GM11168 (cell line): Measurements from ENCODE around the gene ADGRE3.
"Not testable (repeated sequence)": the region's sequence is repeated elsewhere in the genome, so short reads cannot be mapped to it uniquely, and the experiment has no call there.

Experiments
- in situ Hi-C: fragments of 300-500 bp; cut with MboI; formaldehyde crosslinking; loops from one replicate; pipeline ENCODE4 v1.12.0; 2022; ENCODE audit warnings: low sequenced_read_pairs; ENCODE audit not compliant: unreplicated experiment

Gene ADGRE3

DNA sequence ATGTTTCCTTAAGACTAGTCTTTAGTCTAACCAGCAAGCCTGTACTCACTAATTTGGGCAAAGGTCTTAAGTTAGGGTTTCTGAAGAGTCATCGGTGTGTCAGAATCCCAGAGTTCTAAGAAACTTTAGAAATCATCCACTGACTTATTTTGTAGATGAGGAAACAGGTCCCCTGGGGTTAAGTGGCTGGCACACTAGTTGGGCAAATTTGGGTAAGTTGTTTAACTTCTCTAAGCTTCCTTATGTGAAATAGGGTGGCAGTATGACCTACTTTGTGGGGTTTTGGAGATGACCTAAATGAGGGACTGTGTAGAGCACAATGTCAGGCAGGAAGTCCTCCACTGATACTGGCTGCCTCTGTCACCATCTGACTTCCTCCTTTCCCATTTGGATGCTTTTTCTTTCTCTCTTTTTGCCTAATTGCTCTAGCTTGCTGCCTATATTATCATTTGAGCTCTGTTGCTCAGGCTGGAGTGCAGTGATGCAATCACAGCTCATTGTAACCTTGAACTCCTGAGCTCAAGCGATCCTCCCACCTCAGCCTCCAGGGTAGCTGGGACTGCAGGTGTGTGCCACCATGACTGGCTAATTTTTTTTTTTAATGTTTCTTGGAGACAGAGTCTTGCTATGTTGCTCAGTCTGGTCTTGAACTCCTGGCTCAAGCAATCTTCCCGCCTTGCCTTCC, 2.3 kb downstream of the ADGRE3 start:
- in situ Hi-C loops: no loop called here

DNA sequence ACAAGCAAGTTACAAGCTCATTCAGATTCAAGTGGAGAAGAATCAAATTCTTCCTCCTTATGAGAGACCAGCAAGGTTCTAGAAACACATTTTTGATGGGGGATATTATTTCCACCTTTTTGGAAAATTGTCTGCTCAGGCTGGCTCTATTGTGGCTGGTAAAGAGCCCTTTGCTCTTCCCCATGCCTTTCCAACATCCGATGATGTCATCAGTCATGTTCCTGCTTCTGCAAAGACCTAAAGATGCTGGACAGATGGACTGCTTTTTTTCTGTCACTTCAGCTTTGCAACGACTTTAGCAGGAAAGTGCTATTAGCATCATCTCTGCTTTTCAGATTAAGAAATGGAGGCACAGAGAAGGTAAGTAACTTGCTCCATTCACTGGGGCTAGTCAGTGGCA, 4.2 kb downstream of the ADGRE3 start:
- in situ Hi-C loops: no loop called here

DNA sequence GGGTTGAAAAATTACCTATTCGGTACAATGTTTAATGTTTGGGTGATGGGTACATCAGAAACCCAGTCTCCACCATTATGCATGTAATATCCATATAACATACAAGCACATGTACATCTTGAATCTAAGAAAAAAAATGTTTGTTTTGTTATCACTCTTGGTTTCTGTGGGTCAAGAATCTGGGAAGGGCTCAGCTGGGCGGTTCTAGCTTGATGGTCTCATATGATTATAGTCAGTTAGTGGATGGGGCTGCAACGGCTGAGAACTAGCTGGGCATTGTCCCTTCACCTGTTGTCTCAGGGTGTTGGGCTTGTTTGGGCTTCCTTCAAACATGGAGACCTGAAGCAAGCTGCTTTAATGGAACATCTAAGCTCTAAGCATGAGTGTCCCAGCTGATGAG, 4.7 kb downstream of the ADGRE3 start:
- in situ Hi-C loops: no loop called here

DNA sequence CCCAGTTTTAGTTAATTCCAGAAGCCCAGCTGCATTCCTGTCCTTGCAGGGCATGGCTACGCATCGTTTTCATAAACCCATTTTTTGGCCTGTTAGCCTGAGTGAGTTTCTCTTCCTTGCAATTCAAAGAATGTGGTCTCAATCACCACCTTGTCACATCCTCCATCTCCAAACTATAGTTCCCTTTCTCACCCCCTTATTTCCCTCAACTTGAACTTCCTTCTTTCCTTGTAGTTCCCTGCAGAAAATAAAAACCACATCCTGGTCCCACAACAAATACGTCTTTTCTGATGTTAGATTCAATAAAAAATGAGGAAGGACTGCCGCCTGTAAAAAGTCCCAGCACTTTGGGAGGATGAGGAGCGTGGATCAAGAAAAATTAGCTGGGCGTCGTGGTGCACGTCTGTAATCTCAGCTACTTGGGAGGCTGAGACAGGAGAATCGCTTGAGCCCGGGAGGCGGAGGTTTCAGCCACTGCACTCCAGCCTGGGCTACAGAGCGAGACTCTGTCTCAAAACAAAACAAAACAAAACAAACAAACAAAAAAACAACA, 13.2 kb downstream of the ADGRE3 start:
- in situ Hi-C loops: no loop called here

DNA sequence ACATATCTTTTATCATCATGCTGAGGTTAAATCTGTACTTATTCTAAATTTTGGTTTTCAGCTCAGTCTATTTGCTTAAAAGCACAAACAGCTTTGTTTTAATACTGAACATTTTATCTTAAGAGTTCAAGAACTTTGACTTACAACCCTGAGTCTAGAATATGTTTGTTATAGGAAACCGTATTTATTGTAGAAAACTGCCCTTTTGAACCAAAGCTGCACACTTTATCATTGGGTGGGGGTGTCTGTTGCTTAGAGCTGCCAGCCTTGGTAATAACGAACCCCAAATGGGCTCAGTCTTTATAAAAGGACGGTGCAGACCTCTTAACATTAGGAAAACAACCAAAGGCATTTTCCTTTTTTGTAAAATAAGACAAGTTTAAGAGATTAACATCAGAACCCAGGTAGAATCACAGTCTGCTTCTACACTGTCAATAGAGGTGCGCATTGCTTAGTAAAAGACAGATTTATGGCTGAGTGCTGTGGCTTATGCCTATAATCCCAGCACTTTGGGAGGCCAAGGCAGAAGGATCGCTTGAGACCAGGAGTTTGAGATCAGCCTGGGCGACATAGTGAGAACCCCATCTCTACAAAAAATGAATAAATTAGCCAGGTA, 14.7 kb downstream of the ADGRE3 start:
- in situ Hi-C loops: no loop called here

DNA sequence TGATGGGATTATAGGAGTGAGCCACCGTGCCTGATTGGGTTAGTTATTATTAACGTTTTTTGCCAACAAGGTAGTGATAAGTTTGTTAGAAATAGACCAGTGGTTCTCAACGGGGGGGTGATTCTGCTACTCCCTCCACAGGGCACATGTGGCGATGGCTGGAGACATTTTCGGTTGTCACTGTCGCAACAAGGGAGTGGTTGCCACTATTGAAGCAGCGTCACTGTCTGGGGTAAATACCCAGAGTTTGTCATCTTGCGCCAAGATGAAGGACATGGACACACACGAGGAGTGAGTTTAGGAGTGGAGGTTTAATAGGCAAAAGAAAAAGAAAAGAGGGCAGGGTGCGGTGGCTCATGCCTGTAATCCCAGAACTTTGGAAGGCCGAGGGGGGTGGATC, 18.9 kb downstream of the ADGRE3 start:
- in situ Hi-C loops: no loop called here

DNA sequence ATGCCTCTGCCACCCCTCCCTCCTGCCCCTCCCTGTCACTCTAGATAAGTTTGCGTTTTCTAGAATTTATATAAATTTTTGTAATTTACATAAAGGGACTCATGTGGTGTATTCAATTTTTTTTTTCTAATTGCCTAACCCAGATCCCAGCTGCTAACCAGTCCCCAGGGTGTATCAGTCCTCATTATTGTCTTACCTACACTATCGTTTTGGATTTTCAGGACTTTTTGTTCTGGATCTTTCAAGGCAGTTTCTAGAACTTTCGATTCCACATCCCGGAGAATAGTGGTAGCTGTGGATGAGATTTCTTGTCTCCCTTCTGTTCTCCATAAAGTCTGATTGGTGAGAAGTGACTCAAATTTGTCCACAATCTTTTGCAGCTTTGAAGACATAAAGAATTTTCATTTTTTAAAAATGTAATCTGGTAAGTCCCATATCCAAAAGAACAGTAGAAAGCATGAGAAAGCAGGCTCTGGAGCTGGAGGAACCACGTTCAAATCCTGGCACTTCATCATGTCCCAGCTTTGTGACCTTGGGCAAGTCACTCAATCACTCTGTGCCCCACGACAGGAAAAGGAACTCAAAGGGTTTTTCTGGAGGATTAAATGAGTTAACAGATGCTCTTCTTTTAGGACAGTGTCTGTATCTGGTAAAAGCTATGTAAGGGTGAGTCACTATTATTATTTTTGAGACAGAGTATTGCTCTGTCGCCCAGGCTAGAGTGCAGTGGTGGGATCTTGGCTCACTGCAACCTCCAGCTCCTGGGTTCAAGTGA, 19.7 kb downstream of the ADGRE3 start:
- in situ Hi-C loops: no loop called here

DNA sequence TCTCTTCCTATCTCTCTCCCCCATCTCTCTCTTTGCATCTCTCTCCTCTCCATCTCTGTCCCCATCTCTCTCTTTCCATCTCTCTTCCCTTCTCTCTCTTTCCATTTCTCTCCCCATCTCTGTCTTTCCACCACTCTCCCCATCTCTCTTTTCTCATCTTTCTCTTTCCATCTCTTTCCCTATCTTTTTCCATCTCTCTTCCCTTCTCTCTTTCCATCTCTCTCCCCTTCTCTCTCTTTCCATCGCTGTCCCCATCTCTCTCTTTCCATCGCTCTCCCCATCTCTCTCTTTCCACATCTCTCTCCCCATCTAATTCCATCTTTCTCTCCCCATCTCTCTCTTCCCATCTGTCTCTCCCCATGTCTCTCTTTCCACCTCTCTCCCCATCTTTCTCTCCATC, 24.5 kb downstream of the ADGRE3 start:
- in situ Hi-C loops: no loop called here

DNA sequence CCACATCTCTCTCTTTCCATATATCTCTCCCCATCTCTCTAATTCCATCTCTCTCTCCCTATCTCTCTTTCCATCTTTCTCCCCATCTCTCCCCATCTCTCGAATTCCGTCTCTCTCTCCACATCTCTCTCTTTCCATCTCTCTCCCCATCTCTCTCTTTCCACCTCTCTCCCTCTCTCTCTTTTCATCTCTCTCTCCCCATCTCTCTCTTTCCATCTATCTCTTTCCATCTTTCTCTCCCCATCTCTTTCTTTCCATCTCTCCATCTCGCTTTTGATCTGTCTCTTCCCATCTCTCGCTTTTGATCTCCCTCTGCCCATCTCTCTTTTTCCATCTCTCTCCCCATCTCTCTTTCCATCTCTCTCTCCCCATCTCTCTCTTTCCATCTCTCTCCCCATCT, 25.6 kb downstream of the ADGRE3 start:
- in situ Hi-C loops: no loop called here

DNA sequence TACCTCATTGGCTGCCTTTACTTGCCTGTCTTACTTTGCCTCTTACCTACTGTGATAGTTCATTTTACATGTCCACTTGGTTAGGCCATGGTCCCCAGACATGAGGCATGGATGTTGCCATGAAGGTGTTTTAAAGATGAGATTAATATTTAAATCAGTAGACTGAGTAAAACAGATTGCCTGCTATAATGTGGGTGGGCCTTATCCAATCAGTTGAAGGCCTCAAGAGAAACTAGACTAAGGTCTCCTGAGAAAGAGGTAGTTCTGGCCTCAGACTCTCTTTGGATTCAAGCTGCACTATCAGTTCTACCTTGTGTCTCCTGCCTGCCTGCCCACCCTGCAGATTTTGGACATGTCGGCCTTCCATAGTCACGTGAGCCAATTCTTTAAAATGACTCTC, 26.1 kb downstream of the ADGRE3 start:
- in situ Hi-C loops: no loop called here

DNA sequence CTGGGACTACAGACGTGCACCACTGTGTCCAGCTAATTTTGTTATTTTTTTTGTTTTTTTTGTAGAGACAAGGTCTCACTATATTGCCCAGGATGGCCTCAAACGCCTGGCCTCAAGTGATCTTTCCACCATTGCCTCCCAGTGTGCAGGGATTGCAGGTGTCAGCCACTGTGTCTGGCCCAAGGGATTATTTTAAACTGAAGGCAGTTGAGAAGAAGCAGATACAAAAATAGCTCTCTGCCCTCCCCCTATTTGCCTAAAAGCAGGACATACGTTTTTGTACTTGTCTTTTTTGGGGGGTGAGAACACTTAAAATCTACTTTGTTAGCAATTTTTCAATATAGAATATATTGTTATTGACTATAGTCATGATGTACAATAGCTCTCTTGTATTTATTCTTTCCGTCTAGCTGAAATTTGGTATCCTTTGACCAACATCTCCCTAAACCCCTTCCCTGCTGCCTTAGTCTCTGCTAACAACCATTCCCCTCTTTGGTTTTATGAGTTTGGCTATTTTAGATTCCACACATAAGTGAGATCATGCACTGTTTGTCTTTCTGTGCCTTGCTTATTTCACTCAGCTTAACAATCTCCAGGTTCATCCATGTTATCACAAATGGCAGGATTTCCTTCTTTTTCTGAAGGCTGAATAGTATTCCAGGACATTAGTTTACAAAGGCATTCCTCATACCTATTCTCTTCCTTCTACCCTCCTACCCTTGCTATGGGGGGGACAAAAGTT, 34.9 kb downstream of the ADGRE3 start:
- in situ Hi-C loops: no loop called here

DNA sequence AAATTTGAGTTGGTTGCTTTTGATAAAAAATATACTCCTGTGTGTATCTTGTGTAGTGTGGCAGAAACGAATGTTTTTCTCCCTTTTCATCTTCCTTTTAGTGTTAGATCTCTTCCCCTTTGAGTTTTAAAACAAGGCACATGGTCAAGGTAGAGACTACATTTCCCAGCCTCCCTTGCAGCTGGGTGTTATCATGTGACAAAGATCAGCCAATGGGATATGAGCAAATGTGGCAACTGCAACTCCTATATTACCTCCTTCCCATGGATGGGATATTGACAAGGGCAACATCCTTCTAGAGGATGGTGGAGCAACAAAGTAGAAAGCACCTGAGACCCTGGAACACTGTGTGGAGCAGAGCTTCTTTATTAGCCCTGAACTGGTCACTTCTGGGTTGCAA, 42.4 kb downstream of the ADGRE3 start:
- in situ Hi-C loops: no loop called here

DNA sequence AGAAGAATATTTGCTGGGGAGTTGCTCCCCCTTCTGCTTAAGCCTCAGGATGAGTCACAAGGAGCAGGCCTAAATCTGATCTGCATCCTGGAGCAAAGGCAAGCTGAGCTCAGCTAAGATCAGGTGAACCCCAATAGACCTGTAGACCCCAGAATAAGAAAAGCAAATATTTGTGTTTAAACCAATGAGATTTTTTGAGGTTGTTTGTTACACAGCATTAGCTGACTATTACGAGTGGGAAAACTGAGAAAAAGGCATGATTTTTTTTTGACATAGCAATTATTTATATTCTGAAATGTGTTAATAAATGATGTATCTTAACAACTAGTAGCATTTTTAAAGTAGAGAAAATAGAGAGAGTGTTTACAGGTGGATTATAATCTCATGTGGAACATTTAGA, 45.1 kb downstream of the ADGRE3 start:
- in situ Hi-C loops: no loop called here

DNA sequence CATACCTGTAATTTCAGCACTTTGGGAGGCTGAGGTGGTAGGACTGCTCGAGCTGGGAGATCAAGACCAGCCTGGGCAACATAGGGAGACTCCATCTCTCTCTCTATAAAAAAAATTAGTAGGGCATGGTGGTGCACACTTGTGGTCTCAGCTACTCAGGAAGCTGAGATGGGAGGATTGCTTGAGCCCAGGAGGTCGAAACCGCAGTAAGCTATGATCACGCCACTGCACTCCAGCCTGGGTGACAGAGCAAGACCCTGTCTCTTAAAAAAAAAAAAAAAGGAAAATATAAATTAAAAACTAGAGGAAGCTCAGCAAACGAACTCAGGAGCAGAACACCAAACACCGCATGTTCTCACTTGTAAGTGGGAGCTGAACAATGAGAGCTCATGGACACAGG, 50.2 kb downstream of the ADGRE3 start:
- in situ Hi-C loops: not testable (repeated sequence)

DNA sequence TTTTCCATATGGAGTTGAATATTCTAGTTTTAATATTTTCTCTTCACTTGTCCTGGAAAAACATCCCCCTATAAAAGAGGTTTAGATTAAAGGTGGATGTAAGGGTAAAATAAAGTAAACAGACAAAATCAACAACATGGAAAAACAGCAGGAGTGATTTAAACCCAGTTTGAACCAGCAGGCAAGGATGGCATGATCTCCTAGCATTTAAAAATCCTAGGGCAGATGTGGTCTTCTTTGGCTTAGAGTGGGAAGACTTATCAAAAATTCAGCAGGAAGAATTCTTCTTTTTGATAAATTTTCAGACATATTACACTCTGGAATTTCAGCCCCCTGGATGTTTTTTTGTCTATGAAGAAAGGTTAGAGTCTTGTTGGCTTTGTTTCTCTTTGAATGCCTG, 55.2 kb downstream of the ADGRE3 start:
- in situ Hi-C loops: no loop called here

DNA sequence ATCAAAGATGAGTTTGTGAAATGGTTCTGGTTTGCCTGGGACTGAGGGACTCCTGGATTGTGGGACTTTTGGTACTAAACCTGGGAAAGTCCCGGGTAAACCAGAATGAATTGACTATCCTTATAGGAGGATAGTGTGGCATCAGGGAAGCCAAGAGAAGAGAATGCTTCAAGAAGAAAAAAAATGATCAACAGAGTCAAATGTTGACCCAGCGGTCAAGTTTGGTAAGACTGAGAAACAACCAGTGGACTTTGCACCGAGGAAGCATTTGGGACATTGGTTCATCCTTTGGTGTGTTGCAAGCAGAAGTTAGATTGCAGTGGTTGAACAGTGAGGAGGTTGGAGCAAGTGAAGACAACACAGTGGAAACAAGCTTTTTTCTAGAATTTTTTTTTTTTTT, 58.2 kb downstream of the ADGRE3 start:
- in situ Hi-C loops: no loop called here

DNA sequence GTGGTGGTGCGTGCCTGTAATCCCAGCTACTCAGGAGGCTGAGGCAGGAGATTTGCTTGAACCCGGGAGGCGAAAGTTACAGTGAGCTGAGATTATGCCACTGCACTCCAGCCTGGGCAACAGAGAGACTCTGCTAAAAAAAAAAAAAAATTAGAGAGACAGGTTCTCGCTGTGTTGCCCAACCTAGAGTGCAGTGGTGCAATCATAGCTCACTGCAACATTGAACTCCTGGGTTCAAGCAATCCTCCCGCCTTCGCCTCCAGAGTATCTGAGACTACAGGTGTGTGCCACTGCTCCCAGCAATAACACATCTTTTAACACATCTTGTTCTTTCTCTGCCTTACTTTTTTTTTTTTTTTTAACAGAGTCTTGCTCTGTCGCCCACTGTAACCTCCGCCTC, 59.0 kb downstream of the ADGRE3 start:
- in situ Hi-C loops: no loop called here

DNA sequence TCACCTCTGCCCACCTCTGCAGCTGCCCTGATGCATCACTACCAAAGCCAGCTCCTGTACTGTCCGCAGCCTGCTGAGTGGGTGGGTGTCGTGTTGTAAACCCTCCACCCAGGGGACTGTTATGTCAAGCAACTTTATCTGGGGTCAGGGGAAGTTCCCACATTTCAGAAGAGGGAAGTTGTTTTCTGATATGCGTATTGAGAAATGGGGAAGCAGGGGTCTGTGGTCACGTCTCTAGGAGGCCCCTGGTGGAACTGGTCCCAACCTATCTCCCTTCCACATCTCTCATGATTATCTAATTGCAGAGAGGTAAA, 60.6 kb downstream of the ADGRE3 start:
- in situ Hi-C loops: no loop called here

DNA sequence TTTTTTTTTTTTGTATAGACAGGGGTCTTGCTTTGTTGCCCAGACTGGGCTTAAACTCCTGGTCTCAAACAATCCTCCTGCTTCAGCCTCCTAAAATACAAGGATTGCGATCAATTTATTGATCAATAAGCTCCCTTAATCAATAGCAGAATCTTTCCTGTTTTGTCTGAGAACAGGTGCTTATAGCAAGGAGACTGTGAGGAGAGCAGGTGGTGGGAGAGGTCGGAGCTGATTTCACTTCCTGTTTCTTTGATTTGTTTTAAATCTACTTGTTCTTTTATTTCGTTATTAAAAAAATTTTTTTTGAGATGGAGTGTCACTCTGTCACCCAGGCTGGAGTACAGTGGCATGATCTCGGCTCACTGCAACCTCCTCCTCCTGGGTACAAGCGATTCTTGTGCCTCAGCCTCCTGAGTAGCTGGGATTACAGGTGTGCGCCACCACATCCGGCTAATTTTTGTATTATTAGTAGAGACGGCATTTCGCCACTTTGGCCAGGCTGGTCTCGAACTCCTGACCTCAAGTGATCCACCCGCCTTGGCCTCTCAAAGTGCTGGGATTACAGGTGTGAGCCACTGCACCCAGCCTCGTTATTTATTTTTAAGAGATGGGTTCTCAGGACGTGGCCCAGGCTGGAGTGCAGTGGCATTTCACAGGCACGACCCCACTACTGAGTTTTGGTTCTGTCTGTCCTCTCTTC, 61.1 kb downstream of the ADGRE3 start:
- in situ Hi-C loops: not testable (repeated sequence)

DNA sequence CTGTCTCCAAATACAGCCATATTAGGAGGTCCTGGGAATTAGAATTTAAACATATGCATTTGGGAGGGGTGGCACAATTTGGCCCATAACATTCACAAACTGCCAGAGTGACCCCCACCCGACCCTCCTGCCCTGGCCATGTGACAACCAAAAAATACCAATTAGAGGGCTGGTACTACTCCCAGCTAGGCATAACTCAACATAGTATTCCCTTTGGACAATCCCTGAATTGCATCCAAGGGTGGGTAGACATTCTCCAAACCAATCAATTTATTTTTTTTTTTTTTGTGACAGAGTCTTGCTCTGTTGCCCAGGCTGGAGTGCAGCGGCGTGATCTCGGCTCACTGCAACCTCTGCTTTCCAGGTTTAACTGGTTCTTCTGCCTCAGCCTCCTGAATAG, 62.0 kb downstream of the ADGRE3 start:
- in situ Hi-C loops: no loop called here
